RWPE1 (cell line): ENCODE measurements around the gene LDHB.

ENCODE experiments used
- CTCF ChIA-PET: fragments of 350-600 bp; sonication (Branson Sonifier 250); formaldehyde crosslinking; extraction: SDS; loops from one replicate; lab custom pipeline; 2021; lab: Yijun Ruan, JAX
- POLR2A ChIA-PET: fragments of 400-600 bp; formaldehyde crosslinking; extraction: SDS; loops from one replicate; lab custom pipeline; 2020; ENCODE audit warnings: antibody characterized with exemption; ENCODE audit not compliant: low non-redundant PET; lab: Yijun Ruan, JAX
- DNase-seq: peaks from one replicate; pipeline ENCODE4 v3.0.0; 2012; ENCODE audit warnings: low spot score
- H3K27ac ChIP-seq: fragments of 450-650 bp; 2 replicates; pipeline ENCODE4 v1.5.1; 2017
- CTCF ChIP-seq: fragments of 450-650 bp; conservative IDR thresholded peaks from 2 replicates; pipeline ENCODE4 v1.5.1; 2017; ENCODE audit warnings: low read depth, mild to moderate bottlenecking

Gene LDHB

GRCh38 chr12:21657326-21658077, at the start of gene LDHB:
Gene LDHB, minus strand, starts transcription at chr12:21657842. Its CDS starts 3,171 bp downstream, at chr12:21654671.
- CTCF ChIA-PET, result interaction anchor here (0.5 kb wide), 1 partner anchor 40 kb away, joined by 4 read pairs; no protein-coding TSS in a partner anchor
- DNase-seq, result peak; percentile 82
- no peak for TF ChIP-seq CTCF
- POLR2A ChIA-PET, result interaction anchor here (0.6 kb wide), 1 partner anchor 129 kb away, joined by 3 read pairs; no protein-coding TSS in a partner anchor
- peak within 1 kb of the TSS; percentile 80 for H3K27ac ChIP-seq

- CTCF ChIA-PET, result no interaction called here
- no peak for DNase-seq
- H3K27ac ChIP-seq, result no peak overlapping the region
- POLR2A ChIA-PET, result no interaction called here
- no peak for TF ChIP-seq CTCF
These were observed 47.2 kb upstream of the LDHB start for GRCh38 chr12:21704847-21705246.

GRCh38 chr12:21699851-21700250, 42.2 kb upstream of the LDHB start:
- ChIA-PET CTCF (no interaction called here), POLR2A (no interaction called here)
- no peak for DNase-seq
- TF ChIP-seq CTCF, result no peak
- no peak overlapping the region for H3K27ac ChIP-seq

- ChIA-PET POLR2A (no interaction called here), CTCF (interaction anchor here (0.6 to 1.3 kb wide), 22 partner anchors 10 to 1981 kb away, joined by 3 to 13 read pairs (median 4); partner anchors contain the start of genes CMAS and LDHB)
- peak; percentile 35; the same call in 1 of the 2 replicates for TF ChIP-seq CTCF
- H3K27ac ChIP-seq, result no peak overlapping the region
- DNase-seq, result no peak
These were observed 40.4 kb upstream of the LDHB start for GRCh38 chr12:21697904-21698630.

- no peak for TF ChIP-seq CTCF
- ChIA-PET CTCF (interaction anchor here (0.6 to 0.7 kb wide), 2 partner anchors 293 to 400 kb away, joined by 3 read pairs; no protein-coding TSS in a partner anchor), POLR2A (no interaction called here)
These were observed 39.0 kb upstream of the LDHB start for GRCh38 chr12:21696625-21697024.

GRCh38 chr12:21695986-21696385, 38.3 kb upstream of the LDHB start:
- no peak for TF ChIP-seq CTCF
- no peak overlapping the region for H3K27ac ChIP-seq
- POLR2A ChIA-PET, result no interaction called here
- DNase-seq, result no peak
- CTCF ChIA-PET, result interaction anchor here (0.6 to 0.7 kb wide), 2 partner anchors 294 to 400 kb away, joined by 3 read pairs; no protein-coding TSS in a partner anchor

More at GRCh38 chr12:21696625-21697024, 39.0 kb upstream of the LDHB start:
- no peak overlapping the region for H3K27ac ChIP-seq
- DNase-seq, result no peak
